ENCODE results near the gene WASHC2A.
"Not testable (repeated sequence)": the region's sequence is repeated elsewhere in the genome, so short reads cannot be mapped to it uniquely, and the experiment has no call there.

Gene WASHC2A

DNA sequence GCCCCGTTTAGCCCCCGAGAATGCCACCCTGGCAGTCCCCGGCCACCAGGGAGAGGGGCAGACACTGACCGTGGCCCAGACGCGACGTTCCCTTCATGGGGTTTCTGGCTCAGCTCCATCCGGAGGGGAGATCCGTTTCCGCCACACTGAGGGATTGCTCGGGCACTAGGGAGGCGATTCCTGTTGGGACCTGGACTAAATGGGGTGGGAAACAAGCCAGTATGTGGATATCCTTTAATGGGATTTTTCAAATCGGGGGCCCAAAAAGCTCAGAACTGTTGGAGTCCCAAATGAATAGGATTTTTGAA lies 552 bp downstream of the WASHC2A start:
- not testable (repeated sequence) for DNase-seq (ENCODE audit: low spot score)

GRCh38 chr10:50075139-50075538 lies 7.4 kb downstream of the WASHC2A start:
- DNase-seq (ENCODE audit: low spot score): not testable (repeated sequence)

DNA sequence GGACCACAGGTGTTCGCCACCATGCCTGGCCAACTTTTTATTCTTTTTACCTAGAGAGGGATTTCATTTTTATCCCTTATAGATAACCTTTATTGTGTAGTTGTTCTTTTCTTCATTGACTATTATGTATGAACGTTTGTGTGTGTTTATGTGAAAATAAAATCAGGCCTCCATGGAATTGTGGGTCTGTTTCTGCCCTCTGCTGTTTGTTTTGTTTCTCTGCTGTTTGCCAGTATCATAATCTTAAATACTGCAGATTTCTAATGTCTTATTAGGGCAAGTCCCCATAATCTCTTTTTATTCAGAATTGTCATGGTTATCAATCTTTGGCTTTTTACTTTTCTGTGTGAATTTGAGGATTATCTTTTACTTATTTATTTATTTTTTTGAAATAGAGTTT lies 7.8 kb downstream of the WASHC2A start:
- not testable (repeated sequence) for DNase-seq (ENCODE audit: low spot score)

- not testable (repeated sequence) for DNase-seq (ENCODE audit: low spot score)
Observed at GRCh38 chr10:50091304-50091703, 23.6 kb downstream of the WASHC2A start.

DNA sequence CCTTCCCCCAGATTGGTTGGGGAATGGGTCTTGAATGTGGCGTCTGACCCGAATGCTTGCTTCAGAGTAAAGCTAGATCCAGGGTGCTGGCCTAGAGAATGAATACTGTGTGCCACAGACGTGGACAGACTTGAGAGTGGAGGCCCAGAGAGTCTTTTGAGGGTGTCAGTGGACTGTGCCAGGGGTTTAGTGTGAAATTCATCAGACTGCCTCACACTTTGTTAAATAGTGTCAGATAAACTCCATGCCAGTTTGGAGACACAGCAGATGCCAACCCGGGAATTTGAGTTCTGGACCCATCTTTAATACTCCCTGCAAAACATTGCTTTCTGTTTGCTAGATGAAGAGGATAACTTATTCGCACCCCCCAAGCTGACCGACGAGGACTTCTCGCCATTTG lies 25.2 kb downstream of the WASHC2A start:
- DNase-seq (ENCODE audit: low spot score): not testable (repeated sequence)

DNA sequence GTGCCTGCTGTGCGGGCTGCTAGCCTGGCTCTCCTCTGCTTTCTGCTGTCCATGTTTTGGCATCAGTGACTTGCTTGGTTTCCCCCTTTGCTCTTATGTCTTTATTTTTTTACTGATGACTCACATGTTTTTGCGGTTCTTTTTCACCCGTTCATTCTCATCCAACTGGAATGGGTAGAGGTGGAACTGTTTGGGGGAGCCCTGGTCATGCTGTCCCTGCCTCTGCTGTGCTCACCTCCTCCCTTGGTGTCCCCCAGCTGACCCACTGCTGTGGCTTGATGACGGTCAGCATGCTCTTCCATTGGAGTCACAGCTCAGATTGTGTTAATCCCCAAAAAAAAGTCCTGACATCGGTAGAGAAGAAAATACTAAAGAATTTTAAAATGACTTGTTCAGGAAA lies 26.9 kb downstream of the WASHC2A start:
- DNase-seq (ENCODE audit: low spot score): not testable (repeated sequence)

- DNase-seq (ENCODE audit: low spot score): not testable (repeated sequence)
Observed at GRCh38 chr10:50095402-50095801, 27.6 kb downstream of the WASHC2A start.

- DNase-seq (ENCODE audit: low spot score): not testable (repeated sequence)
Observed at GRCh38 chr10:50096722-50097121, 29.0 kb downstream of the WASHC2A start.

GRCh38 chr10:50098645-50099044 lies 30.9 kb downstream of the WASHC2A start:
- not testable (repeated sequence) for DNase-seq (ENCODE audit: low spot score)

- DNase-seq (ENCODE audit: low spot score): not testable (repeated sequence)
Observed at GRCh38 chr10:50101139-50101582, 33.4 kb downstream of the WASHC2A start.

DNA sequence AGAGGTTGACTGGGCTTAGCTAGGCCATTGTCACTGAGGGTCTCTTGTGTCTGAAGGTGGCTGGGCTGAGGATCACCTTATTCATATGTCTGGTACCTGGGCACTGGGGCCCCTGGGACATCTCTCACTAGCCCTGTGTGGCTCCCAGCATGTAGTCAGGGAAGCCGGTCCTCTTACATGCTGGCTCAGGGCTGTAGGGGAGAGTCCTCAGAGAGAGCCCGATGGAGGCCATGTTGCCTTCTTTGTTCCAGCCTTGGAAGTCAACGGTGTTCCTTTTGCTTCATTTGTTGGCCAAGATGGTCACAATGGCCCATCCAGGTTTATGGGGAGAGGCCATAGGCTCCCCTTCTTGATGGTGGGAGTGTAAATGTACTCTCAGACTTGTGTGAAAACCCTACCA lies 34.0 kb downstream of the WASHC2A start:
- not testable (repeated sequence) for DNase-seq (ENCODE audit: low spot score)

- DNase-seq (ENCODE audit: low spot score): not testable (repeated sequence)
Observed at GRCh38 chr10:50102267-50102666, 34.5 kb downstream of the WASHC2A start.

DNA sequence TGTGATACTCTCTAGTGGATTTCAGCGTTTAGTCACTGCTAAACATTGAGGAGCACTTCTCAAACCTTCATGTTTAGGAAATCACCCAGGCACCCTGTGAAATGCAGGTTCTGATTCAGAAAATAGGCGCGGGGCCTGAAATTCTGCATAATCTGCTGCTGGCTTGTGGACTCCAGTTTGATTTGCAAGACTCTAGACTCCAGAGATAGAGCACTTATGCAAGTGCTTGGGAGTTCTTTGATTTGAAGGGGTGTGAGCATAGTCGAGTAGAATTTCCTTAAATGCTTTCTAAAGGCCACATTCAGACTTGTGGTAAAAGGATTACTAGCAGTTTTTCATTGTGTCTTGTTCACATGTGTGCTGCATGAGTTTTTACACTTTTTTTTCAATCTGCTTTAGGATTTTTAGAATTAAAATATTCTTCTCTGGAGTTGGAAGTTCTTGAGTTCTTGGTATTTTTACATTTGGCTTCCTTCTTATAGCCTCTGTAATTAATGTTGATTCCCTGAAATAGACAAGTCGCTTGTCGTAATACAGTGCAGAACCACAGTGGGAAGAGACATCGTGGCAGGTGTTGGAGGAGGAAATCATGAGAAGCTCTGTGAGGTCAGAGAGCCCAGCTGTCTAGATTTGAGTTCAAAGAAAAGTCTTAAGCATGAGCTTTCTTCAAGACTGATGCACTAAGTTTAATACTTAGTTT lies 41.4 kb downstream of the WASHC2A start:
- not testable (repeated sequence) for DNase-seq (ENCODE audit: low spot score)

- not testable (repeated sequence) for DNase-seq (ENCODE audit: low spot score)
Observed at GRCh38 chr10:50112419-50113112, 44.8 kb downstream of the WASHC2A start.

GRCh38 chr10:50126765-50127164 lies 59.0 kb downstream of the WASHC2A start:
- DNase-seq (ENCODE audit: low spot score): not testable (repeated sequence)

DNA sequence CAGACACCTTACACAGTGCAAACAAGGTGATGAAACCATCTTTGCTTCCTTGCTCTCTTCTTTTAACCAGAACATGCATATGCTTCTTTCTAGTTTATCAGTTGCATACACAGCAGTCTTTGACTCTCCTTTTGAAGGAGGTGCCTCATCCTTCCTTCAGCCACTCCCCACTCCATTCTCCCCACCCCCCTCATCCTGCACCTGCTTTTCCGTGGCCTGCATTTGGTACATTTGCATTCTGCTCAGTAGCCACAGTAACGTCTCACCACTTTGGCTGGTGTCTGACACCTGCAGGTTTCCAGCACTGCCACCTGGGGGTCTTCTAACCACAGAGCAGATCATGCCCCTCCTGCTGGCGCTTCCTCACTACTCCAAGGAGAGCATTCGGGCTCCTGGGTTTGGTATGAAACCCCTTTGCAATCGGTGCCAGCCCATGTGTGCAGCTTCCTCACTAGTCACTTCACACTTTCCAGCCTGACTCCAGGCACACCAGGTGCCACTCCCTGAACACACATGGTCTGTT lies 60.1 kb downstream of the WASHC2A start:
- not testable (repeated sequence) for DNase-seq (ENCODE audit: low spot score)

- DNase-seq (ENCODE audit: low spot score): not testable (repeated sequence)
Observed at GRCh38 chr10:50131245-50131965, 63.7 kb downstream of the WASHC2A start.

DNA sequence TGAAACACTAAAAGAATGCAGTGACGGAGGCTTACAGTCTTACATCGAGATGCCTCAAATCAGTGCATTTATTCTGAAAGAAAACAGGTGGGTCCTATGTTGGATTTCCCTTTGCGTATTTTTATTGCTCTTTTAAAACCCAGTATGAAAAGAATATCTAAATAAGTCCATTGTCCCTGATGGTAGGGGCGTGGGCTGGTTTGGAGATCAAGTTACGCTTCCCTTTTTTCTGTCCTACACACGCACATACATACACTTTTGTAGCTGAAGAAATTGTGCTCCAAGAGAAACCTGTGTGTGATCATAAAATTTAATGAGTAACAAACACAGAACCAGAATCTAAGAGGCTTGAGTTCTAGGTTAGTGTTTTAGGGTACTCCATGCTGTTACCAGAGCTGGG lies 64.6 kb downstream of the WASHC2A start:
- not testable (repeated sequence) for DNase-seq (ENCODE audit: low spot score)

DNA sequence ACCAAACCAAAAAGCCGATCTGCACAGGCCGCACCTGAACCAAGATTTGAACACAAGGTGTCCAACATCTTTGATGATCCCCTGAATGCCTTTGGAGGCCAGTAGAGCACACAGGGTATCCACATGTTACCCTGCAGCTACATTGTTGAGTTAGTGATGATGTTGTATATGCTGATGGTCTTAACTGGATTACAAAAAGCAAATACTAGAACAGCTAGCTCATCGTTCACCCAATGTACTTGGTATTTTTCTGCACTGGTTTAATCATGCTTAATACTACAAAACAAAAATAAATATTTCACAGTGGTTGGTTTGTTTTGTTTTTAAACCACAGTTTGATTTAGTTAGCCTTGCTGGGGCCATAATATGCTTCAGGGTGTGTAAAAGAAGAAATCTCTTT lies 65.1 kb downstream of the WASHC2A start:
- not testable (repeated sequence) for DNase-seq (ENCODE audit: low spot score)

DNA sequence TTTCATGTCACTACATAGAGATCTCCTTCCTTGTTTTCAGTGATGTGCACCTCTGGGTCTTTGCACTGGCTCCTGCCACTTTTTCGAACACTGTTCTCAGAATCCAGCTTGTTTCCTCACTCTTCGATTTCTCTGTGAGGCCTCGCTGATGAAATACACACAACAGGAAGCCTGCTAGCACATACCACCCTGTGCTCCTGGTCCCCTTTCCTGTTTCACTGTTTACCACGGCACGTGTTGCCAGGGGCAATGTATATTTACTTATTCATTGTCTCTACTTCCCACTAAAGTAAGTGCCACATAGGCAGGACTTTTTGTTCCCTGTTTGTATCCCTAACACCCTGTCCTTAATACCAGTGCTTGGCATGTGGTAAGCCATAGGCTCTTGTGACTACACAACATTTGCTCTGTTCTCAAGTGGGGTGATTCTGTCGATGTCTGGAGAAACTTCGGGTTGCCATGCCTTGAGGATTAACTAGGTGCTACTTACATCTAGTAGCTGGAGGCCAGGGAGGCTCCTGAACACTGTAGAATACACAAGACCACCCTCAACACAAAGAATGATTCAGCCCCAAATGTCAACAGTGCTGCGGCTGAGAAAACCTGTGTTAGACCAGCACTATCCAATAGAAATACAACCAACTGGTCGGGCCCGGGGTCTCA lies 75.9 kb downstream of the WASHC2A start:
- not testable (repeated sequence) for DNase-seq (ENCODE audit: low spot score)

DNA sequence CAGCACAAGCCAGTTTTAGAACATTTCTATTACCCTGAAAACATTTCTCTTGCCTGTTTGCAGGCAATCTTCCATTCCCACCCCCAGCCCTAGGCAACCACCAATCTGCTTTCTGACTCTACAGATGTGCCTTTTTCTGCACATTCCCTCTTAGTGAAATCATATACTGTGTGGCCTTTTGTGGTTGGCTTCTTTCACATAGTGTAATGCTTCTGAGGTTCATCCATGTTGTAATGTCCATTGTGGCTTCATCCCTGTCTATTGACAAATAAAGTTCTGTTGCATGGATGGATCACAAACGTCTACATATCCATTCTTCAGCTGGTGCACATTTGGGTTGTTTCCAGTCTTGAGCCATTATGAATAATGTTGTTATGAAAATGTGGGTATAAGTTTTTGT lies 77.8 kb downstream of the WASHC2A start:
- DNase-seq (ENCODE audit: low spot score): not testable (repeated sequence)

GRCh38 chr10:50152792-50153272 lies 85.1 kb downstream of the WASHC2A start:
- no peak for DNase-seq (ENCODE audit: low spot score)
